ENCODE data around the gene GAS2. TPM values are rescaled to one million over a fixed set of nuclear protein-coding genes. Genes with fewer than 3 reads are reported as not detected.

GAS2 gene
- total RNA-seq, 1 experiment from 2014 or later: 2.8 TPM

GRCh38 chr11:22846726-22847125, 180.3 kb downstream of the GAS2 start:
- no peaks in the 10 kb centered on the region for H3K9me3 ChIP-seq (ENCODE audit: insufficient read depth, low read depth)
- H3K36me3 ChIP-seq (ENCODE audit: low read depth): no peaks in the 10 kb centered on the region
- H3F3A ChIP-seq (ENCODE audit: insufficient read depth, low read depth): no peaks in the 10 kb centered on the region
- intact Hi-C loops (cut with micrococcal nuclease; ENCODE audit: unreplicated experiment): no loop called here
- H3K4me2 ChIP-seq: no peak overlapping the region
- TF ChIP-seq EZH2 (IDR thresholded peaks at IDR 0.05; ENCODE audit: low read depth): no peak
- no peak for TF ChIP-seq CTCF (conservative IDR thresholded peaks at IDR 0.05)
- no peaks in the 10 kb centered on the region for H4K20me1 ChIP-seq (ENCODE audit: insufficient read depth)
- BruUV-seq (replicated peaks): no TSS peak
- no peaks in the 10 kb centered on the region for H3K9me2 ChIP-seq (ENCODE audit: insufficient read depth)
- no peak overlapping the region for H3K4me3 ChIP-seq
- POLR2A ChIA-PET (ENCODE audit: unreplicated experiment): no interaction called here
- H2AFZ ChIP-seq: no peak overlapping the region
- H3K4me1 ChIP-seq (replicated peaks; ENCODE audit: insufficient read depth): no peaks in the 10 kb centered on the region
- H3K27ac ChIP-seq: no peak overlapping the region
- no peaks in the 10 kb centered on the region for H3K27me3 ChIP-seq (ENCODE audit: insufficient read depth, low read depth)
- CTCF ChIA-PET: no interaction called here
- H3K79me2 ChIP-seq (ENCODE audit: low read depth): no peaks in the 10 kb centered on the region
- DNase-seq: no peak

GRCh38 chr11:22851477-22851876, 185.1 kb downstream of the GAS2 start:
- intact Hi-C loops (cut with micrococcal nuclease; ENCODE audit: unreplicated experiment): no loop called here
- H3K27ac ChIP-seq: no peak overlapping the region
- TF ChIP-seq CTCF (conservative IDR thresholded peaks at IDR 0.05) (no peak), EZH2 (IDR thresholded peaks at IDR 0.05; ENCODE audit: low read depth) (no peak)
- no peaks in the 10 kb centered on the region for H4K20me1 ChIP-seq (ENCODE audit: insufficient read depth)
- H3F3A ChIP-seq (ENCODE audit: insufficient read depth, low read depth): no peaks in the 10 kb centered on the region
- H3K27me3 ChIP-seq (ENCODE audit: insufficient read depth, low read depth): no peaks in the 10 kb centered on the region
- no peaks in the 10 kb centered on the region for H3K79me2 ChIP-seq (ENCODE audit: low read depth)
- POLR2A ChIA-PET (ENCODE audit: unreplicated experiment): no interaction called here
- no peak overlapping the region for H3K4me2 ChIP-seq
- no peak overlapping the region for H3K4me3 ChIP-seq
- DNase-seq: no peak
- no peaks in the 10 kb centered on the region for H3K9me2 ChIP-seq (ENCODE audit: insufficient read depth)
- no peak overlapping the region for H2AFZ ChIP-seq
- H3K36me3 ChIP-seq (ENCODE audit: low read depth): no peaks in the 10 kb centered on the region
- CTCF ChIA-PET: no interaction called here
- BruUV-seq (replicated peaks): no TSS peak
- H3K4me1 ChIP-seq (replicated peaks; ENCODE audit: insufficient read depth): no peaks in the 10 kb centered on the region
- no peaks in the 10 kb centered on the region for H3K9me3 ChIP-seq (ENCODE audit: insufficient read depth, low read depth)

DNA sequence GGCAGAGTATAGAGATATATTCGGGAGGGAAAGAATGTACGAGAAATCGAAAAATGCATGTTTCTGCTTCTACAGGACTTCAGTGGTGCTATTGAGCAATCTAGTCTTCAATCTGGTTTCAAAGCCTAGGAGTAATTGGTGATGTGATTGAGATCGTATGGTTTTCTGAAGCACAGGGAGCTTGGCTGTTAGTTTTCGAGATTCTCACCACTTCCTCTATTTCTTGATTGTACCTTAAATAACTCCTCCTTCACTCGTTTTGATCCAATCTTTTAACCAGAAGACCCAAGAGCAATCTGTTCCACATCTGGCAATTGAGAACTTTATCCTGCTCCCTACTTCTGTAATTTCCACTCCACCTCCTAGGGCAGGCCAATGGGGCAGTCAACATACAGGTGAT, 193.3 kb downstream of the GAS2 start:
- ChIA-PET POLR2A (ENCODE audit: unreplicated experiment) (no interaction called here), CTCF (no interaction called here)
- H3K4me1 ChIP-seq (replicated peaks; ENCODE audit: insufficient read depth): no peaks in the 10 kb centered on the region
- no peak for DNase-seq
- H3K36me3 ChIP-seq (ENCODE audit: low read depth): no peaks in the 10 kb centered on the region
- H3K9me3 ChIP-seq (ENCODE audit: insufficient read depth, low read depth): no peaks in the 10 kb centered on the region
- H4K20me1 ChIP-seq (ENCODE audit: insufficient read depth): no peaks in the 10 kb centered on the region
- no peaks in the 10 kb centered on the region for H3K79me2 ChIP-seq (ENCODE audit: low read depth)
- BruUV-seq (replicated peaks): no TSS peak
- H3K9me2 ChIP-seq (ENCODE audit: insufficient read depth): no peaks in the 10 kb centered on the region
- no peak overlapping the region for H3K4me3 ChIP-seq
- intact Hi-C loops (cut with micrococcal nuclease; ENCODE audit: unreplicated experiment): no loop called here
- TF ChIP-seq EZH2 (IDR thresholded peaks at IDR 0.05; ENCODE audit: low read depth) (no peak), CTCF (conservative IDR thresholded peaks at IDR 0.05) (no peak)
- no peaks in the 10 kb centered on the region for H3F3A ChIP-seq (ENCODE audit: insufficient read depth, low read depth)
- H3K27ac ChIP-seq: no peak overlapping the region
- no peak overlapping the region for H2AFZ ChIP-seq
- no peak overlapping the region for H3K4me2 ChIP-seq
- no peaks in the 10 kb centered on the region for H3K27me3 ChIP-seq (ENCODE audit: insufficient read depth, low read depth)

Data from PC-9 (cell line).